ENCODE data around the gene CKAP2L.

- TF ChIP-seq POLR2A (IDR thresholded peaks at IDR 0.05) (no peak), CTCF (IDR thresholded peaks at IDR 0.05) (no peak)
These were observed 23.9 kb downstream of the CKAP2L start for GRCh38 chr2:112740527-112740926.
